ENCODE results near the gene GPRC5B.

Gene GPRC5B

GRCh38 chr16:19896951-19897350 lies 12.3 kb upstream of the GPRC5B start:
- no peaks in the 10 kb centered on the region for H3K4me1 ChIP-seq (ENCODE audit: low read depth, poor library complexity, severe bottlenecking)
- no peaks in the 10 kb centered on the region for H3K27me3 ChIP-seq (ENCODE audit: insufficient read depth, low read depth)
- no peak overlapping the region for H2AFZ ChIP-seq (ENCODE audit: low read depth)
- no peak overlapping the region for H3K4me2 ChIP-seq
- H3K36me3 ChIP-seq (ENCODE audit: insufficient read depth), result no peaks in the 10 kb centered on the region
- H4K20me1 ChIP-seq (ENCODE audit: insufficient read depth), result no peaks in the 10 kb centered on the region
- no peak overlapping the region for H3K4me3 ChIP-seq (IDR thresholded peaks at IDR 0.05; ENCODE audit: insufficient read depth, low read depth, low read length)
- H3K27ac ChIP-seq, result no peak overlapping the region
- no peak for TF ChIP-seq CTCF (conservative IDR thresholded peaks at IDR 0.05; ENCODE audit: low read depth, low read length)
- H3K9ac ChIP-seq, result no peak overlapping the region
- no peaks in the 10 kb centered on the region for H3K79me2 ChIP-seq (ENCODE audit: insufficient read depth, low read depth)

- H3K36me3 ChIP-seq (ENCODE audit: insufficient read depth), result no peaks in the 10 kb centered on the region
- no peak overlapping the region for H2AFZ ChIP-seq (ENCODE audit: low read depth)
- H3K27me3 ChIP-seq (ENCODE audit: insufficient read depth, low read depth), result no peaks in the 10 kb centered on the region
- no peak overlapping the region for H3K27ac ChIP-seq
- no peaks in the 10 kb centered on the region for H3K79me2 ChIP-seq (ENCODE audit: insufficient read depth, low read depth)
- H3K4me3 ChIP-seq (IDR thresholded peaks at IDR 0.05; ENCODE audit: insufficient read depth, low read depth, low read length), result no peak overlapping the region
- H3K4me1 ChIP-seq (ENCODE audit: low read depth, poor library complexity, severe bottlenecking), result no peaks in the 10 kb centered on the region
- H3K4me2 ChIP-seq, result no peak overlapping the region
- no peak for TF ChIP-seq CTCF (conservative IDR thresholded peaks at IDR 0.05; ENCODE audit: low read depth, low read length)
- H3K9ac ChIP-seq, result no peak overlapping the region
- no peaks in the 10 kb centered on the region for H4K20me1 ChIP-seq (ENCODE audit: insufficient read depth)
Measured at GRCh38 chr16:19894586-19894985, 9.9 kb upstream of the GPRC5B start.

GRCh38 chr16:19892902-19893301 lies 8.3 kb upstream of the GPRC5B start:
- Histone ChIP-seq H3K27ac (no peak overlapping the region), H3K79me2 (ENCODE audit: insufficient read depth, low read depth) (no peaks in the 10 kb centered on the region), H3K4me1 (ENCODE audit: low read depth, poor library complexity, severe bottlenecking) (no peaks in the 10 kb centered on the region), H3K4me3 (IDR thresholded peaks at IDR 0.05; ENCODE audit: insufficient read depth, low read depth, low read length) (no peak overlapping the region), H3K4me2 (no peak overlapping the region), H4K20me1 (ENCODE audit: insufficient read depth) (no peaks in the 10 kb centered on the region), H3K27me3 (ENCODE audit: insufficient read depth, low read depth) (no peaks in the 10 kb centered on the region), H3K9ac (no peak overlapping the region), H2AFZ (ENCODE audit: low read depth) (no peak overlapping the region), H3K36me3 (ENCODE audit: insufficient read depth) (no peaks in the 10 kb centered on the region)
- no peak for TF ChIP-seq CTCF (conservative IDR thresholded peaks at IDR 0.05; ENCODE audit: low read depth, low read length)

GRCh38 chr16:19890901-19891300 lies 6.3 kb upstream of the GPRC5B start:
- peaks cover 5% of the 10 kb centered on the region for H3K4me1 ChIP-seq (ENCODE audit: low read depth, poor library complexity, severe bottlenecking)
- H3K79me2 ChIP-seq (ENCODE audit: insufficient read depth, low read depth), result no peaks in the 10 kb centered on the region
- no peaks in the 10 kb centered on the region for H3K27me3 ChIP-seq (ENCODE audit: insufficient read depth, low read depth)
- H3K36me3 ChIP-seq (ENCODE audit: insufficient read depth), result no peaks in the 10 kb centered on the region
- H2AFZ ChIP-seq (ENCODE audit: low read depth), result no peak overlapping the region
- H3K4me2 ChIP-seq, result no peak overlapping the region
- no peak overlapping the region for H3K9ac ChIP-seq
- TF ChIP-seq CTCF (conservative IDR thresholded peaks at IDR 0.05; ENCODE audit: low read depth, low read length), result no peak
- no peak overlapping the region for H3K4me3 ChIP-seq (IDR thresholded peaks at IDR 0.05; ENCODE audit: insufficient read depth, low read depth, low read length)
- H4K20me1 ChIP-seq (ENCODE audit: insufficient read depth), result no peaks in the 10 kb centered on the region
- no peak overlapping the region for H3K27ac ChIP-seq

GRCh38 chr16:19888834-19889233 lies 4.2 kb upstream of the GPRC5B start:
- no peaks in the 10 kb centered on the region for H3K36me3 ChIP-seq (ENCODE audit: insufficient read depth)
- TF ChIP-seq CTCF (conservative IDR thresholded peaks at IDR 0.05; ENCODE audit: low read depth, low read length), result no peak
- no peak overlapping the region for H3K9ac ChIP-seq
- H3K79me2 ChIP-seq (ENCODE audit: insufficient read depth, low read depth), result no peaks in the 10 kb centered on the region
- no peak overlapping the region for H3K27ac ChIP-seq
- no peak overlapping the region for H2AFZ ChIP-seq (ENCODE audit: low read depth)
- H3K27me3 ChIP-seq (ENCODE audit: insufficient read depth, low read depth), result no peaks in the 10 kb centered on the region
- peaks cover 8% of the 10 kb centered on the region for H3K4me1 ChIP-seq (ENCODE audit: low read depth, poor library complexity, severe bottlenecking)
- H3K4me3 ChIP-seq (IDR thresholded peaks at IDR 0.05; ENCODE audit: insufficient read depth, low read depth, low read length), result no peak overlapping the region
- H3K4me2 ChIP-seq, result no peak overlapping the region
- no peaks in the 10 kb centered on the region for H4K20me1 ChIP-seq (ENCODE audit: insufficient read depth)

Measured in KMS-11 (cell line).